22Rv1 (cell line): ENCODE measurements around the gene ALDH4A1.

Experiments used
- ZFX ChIP-seq: fragments of 450-650 bp; IDR thresholded peaks from 2 replicates; pipeline ENCODE4 v1.6.1; 2017; ENCODE audit warnings: antibody characterized with exemption, borderline replicate concordance
- TF ChIP-seq, protein P1 (sequence below): fragments of 450-650 bp; IDR thresholded peaks from 2 replicates; pipeline ENCODE4 v1.5.1; 2017; ENCODE audit warnings: mild to moderate bottlenecking

DNA sequence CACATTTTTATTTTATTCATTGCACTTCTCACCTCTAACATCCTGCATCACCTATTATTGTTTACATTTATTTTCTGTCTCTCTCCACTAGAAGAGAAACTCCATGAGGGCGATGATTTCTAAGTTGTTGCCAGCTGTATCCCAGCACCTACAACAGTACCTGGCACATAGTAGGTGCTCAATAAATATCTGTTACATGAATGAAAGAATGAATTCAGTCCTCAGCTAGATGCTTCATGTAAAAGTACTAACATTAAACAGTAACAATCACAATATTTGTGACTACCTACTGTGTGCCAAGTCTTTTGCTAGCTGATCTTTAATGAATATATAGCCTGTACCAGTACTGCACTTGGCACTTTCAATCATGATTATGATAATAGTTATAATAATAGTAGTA lies 45.9 kb downstream of the ALDH4A1 start:
- TF ChIP-seq, protein P1, sequence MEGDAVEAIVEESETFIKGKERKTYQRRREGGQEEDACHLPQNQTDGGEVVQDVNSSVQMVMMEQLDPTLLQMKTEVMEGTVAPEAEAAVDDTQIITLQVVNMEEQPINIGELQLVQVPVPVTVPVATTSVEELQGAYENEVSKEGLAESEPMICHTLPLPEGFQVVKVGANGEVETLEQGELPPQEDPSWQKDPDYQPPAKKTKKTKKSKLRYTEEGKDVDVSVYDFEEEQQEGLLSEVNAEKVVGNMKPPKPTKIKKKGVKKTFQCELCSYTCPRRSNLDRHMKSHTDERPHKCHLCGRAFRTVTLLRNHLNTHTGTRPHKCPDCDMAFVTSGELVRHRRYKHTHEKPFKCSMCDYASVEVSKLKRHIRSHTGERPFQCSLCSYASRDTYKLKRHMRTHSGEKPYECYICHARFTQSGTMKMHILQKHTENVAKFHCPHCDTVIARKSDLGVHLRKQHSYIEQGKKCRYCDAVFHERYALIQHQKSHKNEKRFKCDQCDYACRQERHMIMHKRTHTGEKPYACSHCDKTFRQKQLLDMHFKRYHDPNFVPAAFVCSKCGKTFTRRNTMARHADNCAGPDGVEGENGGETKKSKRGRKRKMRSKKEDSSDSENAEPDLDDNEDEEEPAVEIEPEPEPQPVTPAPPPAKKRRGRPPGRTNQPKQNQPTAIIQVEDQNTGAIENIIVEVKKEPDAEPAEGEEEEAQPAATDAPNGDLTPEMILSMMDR: no peak
- no peak for TF ChIP-seq ZFX
